Gastroesophageal sphincter (tissue), 4 donors: ENCODE measurements around the gene SLC23A2. TPM values are rescaled to one million over a fixed set of nuclear protein-coding genes. Genes with fewer than 3 reads are reported as not detected.

Experiments
- ATAC-seq: fragments of 150-250 bp; one replicate; pipeline ENCODE4 v1.9.1; 2016; ENCODE audit warnings: mild to moderate bottlenecking, moderate library complexity
- H3K27ac ChIP-seq, 4 donors: fragments of 200-600 bp; sonication (generic) in 3 of 4; 1 replicate in 3 of 4; 2 replicates in 1 of 4; pipeline ENCODE4 v1.5.1; 2016 to 2019
- H3K27me3 ChIP-seq: fragments of 200-600 bp; sonication (generic); one replicate; pipeline ENCODE4 v1.5.1; 2019
- H3K36me3 ChIP-seq, 2 donors: fragments of 200-600 bp; sonication (generic); one replicate each; pipeline ENCODE4 v1.5.1; 2019; ENCODE audit warnings: control low read depth in 1 of 2
- H3K4me1 ChIP-seq, 3 donors: fragments of 200-600 bp; sonication (generic); 1 replicate in 2 of 3; 2 replicates in 1 of 3; pipeline ENCODE4 v1.5.1; 2016 to 2019; ENCODE audit warnings: control low read depth in 2 of 3
- H3K4me3 ChIP-seq, 2 donors: fragments of 200-600 bp; sonication (generic); one replicate each; pipeline ENCODE4 v1.5.1; 2019; ENCODE audit warnings: mild to moderate bottlenecking in 1 of 2, moderate library complexity in 1 of 2
- H3K9me3 ChIP-seq, 3 donors: fragments of 200-600 bp; sonication (generic); one replicate each; pipeline ENCODE4 v1.5.1; 2017 to 2019; ENCODE audit warnings: control low read depth in 2 of 3
- EP300 ChIP-seq: sonication (generic); formaldehyde crosslinking; IDR thresholded peaks from one replicate; pipeline ENCODE4 v1.6.1; 2017; ENCODE audit warnings: antibody characterized with exemption, mild to moderate bottlenecking
- POLR2A ChIP-seq, 2 donors: fragments of 450-650 bp; IDR thresholded peaks; one replicate each; pipeline ENCODE4 v1.6.1; 2017; ENCODE audit warnings: antibody characterized with exemption in 2 of 2, mild to moderate bottlenecking in 2 of 2, moderate library complexity in 1 of 2
- POLR2AphosphoS5 ChIP-seq: sonication (generic); formaldehyde crosslinking; IDR thresholded peaks from one replicate; pipeline ENCODE4 v1.6.1; 2017; ENCODE audit warnings: antibody characterized with exemption
- WGBS, 2 donors: methylation state at CpG; one replicate each; pipeline ENCODE4 v1.1.5; 2018; ENCODE audit warnings: low coverage in 1 of 2; 5-methylcytosine and 5-hydroxymethylcytosine counted together
- total RNA-seq, 4 donors: library from RNA; depleted of rRNA; stranded (reverse); fragments of >200 nt; gene quantifications; one replicate each; pipeline ENCODE4 v1.1.0, GENCODE V29; 2016
- TF ChIP-seq, protein P1 (sequence below), 4 experiments: fragments of 200-600 bp in 2 of 4; fragments of 450-650 bp in 2 of 4; sonication (generic) in 1 of 4; IDR thresholded peaks; one replicate each; pipeline ENCODE4 v1.5.1; 2017 to 2019; ENCODE audit warnings: antibody characterized with exemption in 4 of 4, mild to moderate bottlenecking in 2 of 4, moderate library complexity in 2 of 4

Gene SLC23A2
- total RNA-seq, 4 donors from 2014 or later = 11.5 to 19.1 (median 15.1) TPM

DNA sequence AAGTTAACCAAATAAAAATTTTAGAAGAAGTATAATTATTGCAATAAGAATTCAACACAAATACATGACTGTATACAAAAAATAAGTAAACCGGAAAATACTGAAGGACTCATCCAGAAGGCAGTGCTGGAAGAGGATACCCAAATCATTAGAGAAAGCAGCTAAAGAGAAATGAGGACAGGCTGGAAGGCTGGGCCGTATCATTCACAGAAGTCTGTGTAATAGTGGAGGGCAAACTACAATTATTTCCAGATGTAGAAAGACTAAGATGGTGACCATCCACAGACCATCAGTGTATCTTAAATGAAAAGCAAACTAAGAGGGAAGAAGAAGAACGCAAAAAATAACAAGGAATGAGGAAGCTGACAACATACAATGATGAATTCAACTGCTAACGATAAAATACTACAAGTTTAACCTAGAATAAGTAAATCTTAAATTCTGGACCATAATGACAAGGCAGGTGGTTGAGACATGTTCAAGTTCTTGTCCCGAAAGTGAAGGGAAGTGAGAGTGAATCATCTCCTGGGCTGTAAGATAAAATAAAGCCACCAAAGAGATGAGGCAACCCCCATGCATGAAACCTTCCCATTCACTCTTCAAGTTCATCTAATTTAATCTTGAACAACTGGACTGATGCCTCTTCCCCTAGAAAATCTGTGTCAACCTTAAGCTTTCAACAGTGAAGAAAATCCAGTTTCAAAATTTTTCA is 71.5 kb downstream of the SLC23A2 start:
- H3K27ac ChIP-seq = no peak overlapping the region
- H3K4me1 ChIP-seq = no peaks in the 10 kb centered on the region
- H3K9me3 ChIP-seq = no peaks in the 10 kb centered on the region
- no peaks in the 10 kb centered on the region for H3K27me3 ChIP-seq
- no peak overlapping the region for H3K4me3 ChIP-seq
- peaks cover 0 to 18% of the 10 kb centered on the region in 2 donors for H3K36me3 ChIP-seq
- 84 to 98% methylated on average over 4 to 5 of the region's 5 CpGs for WGBS, 2 donors
- TF ChIP-seq POLR2A (IDR thresholded peaks at IDR 0.05) = no peak
- TF ChIP-seq, protein P1, sequence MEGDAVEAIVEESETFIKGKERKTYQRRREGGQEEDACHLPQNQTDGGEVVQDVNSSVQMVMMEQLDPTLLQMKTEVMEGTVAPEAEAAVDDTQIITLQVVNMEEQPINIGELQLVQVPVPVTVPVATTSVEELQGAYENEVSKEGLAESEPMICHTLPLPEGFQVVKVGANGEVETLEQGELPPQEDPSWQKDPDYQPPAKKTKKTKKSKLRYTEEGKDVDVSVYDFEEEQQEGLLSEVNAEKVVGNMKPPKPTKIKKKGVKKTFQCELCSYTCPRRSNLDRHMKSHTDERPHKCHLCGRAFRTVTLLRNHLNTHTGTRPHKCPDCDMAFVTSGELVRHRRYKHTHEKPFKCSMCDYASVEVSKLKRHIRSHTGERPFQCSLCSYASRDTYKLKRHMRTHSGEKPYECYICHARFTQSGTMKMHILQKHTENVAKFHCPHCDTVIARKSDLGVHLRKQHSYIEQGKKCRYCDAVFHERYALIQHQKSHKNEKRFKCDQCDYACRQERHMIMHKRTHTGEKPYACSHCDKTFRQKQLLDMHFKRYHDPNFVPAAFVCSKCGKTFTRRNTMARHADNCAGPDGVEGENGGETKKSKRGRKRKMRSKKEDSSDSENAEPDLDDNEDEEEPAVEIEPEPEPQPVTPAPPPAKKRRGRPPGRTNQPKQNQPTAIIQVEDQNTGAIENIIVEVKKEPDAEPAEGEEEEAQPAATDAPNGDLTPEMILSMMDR (IDR thresholded peaks at IDR 0.05) = no peak
- no peak for TF ChIP-seq POLR2AphosphoS5
- TF ChIP-seq EP300 = no peak
- ATAC-seq = no peak

DNA sequence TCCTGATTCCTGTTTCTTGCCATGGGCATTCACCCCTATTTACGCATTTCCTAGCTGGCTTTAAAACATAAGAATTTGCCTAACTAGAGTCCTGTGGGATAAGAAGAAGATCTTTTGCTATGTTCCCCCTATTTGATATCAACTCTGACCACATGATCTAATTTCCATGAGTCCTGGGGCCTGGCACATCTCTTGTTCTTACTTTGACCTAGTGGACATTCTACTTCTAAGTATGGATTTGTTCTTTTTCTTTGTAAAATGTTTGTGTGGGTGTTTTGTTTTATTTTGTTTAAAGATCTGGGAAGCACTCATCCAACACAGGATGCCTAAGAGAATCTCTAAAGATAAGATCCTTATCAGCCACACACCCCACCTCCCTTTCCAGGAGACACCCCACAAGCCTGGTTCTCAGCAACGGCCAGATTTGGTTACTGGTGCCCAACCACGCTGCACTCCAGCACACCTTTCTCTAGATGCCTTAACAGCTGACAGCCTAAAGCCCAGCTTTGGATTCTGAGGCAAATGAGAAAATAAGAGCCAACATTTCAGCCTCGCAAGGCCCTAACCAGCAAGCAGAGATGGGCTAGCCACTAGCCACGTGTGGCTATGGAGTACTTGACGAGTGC is 74.7 kb downstream of the SLC23A2 start:
- TF ChIP-seq, protein P1 (IDR thresholded peaks at IDR 0.05) = no peak
- TF ChIP-seq EP300 (no peak), POLR2A (IDR thresholded peaks at IDR 0.05) (no peak), POLR2AphosphoS5 (no peak)

DNA sequence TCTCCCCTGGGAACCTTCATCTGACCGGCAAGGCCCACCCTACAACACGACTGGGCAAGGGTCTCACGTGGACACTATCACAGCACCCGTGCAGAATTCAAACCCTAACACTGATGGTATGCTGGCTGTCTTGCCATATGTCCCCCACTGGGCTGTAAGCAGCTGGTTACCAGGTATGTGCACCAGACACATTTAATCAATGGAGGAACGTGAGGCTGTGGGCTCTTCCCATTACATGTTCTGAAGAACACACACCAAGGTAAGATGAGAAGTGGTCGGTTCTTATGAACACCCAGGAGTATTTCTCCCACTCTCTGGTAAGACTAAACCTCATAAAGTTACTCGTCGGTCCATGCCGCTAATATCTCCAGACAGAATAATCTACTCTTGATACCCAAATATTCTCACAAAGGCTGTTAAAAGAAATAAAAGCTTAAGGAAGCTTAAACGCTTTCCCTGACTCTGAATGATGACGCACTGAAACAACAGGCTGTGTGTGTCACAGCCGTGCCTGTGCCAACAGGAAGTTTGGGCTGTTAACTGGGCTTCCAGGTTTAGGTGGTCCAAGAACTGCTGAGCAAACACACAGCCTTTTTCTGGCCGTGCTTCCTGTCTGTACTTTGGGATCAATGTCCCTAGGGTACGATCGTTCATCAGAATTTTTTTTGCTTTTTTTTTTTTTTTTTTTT is 75.3 kb downstream of the SLC23A2 start:
- Histone ChIP-seq H3K27me3 (no peaks in the 10 kb centered on the region), H3K27ac (peak overlapping the region in 3 of 4 donors; percentile 36 to 66 (median 56)), H3K4me1 (no peaks in the 10 kb centered on the region), H3K4me3 (no peak overlapping the region), H3K36me3 (peaks cover 0 to 8% of the 10 kb centered on the region in 2 donors), H3K9me3 (no peaks in the 10 kb centered on the region)
- ATAC-seq = peak; percentile 90
- TF ChIP-seq POLR2AphosphoS5 (peak; percentile 10), EP300 (no peak), POLR2A (IDR thresholded peaks at IDR 0.05) (no peak)
- TF ChIP-seq, protein P1 (IDR thresholded peaks at IDR 0.05) = no peak
- 46 to 52% methylated on average over 9 to 11 of the region's 15 CpGs for WGBS, 2 donors

More for the DNA sequence above, 74.7 kb downstream of the SLC23A2 start:
- H3K4me1 ChIP-seq = no peaks in the 10 kb centered on the region
- H3K9me3 ChIP-seq = no peaks in the 10 kb centered on the region
- 77 to 81% methylated on average over 3 to 6 of the region's 6 CpGs for WGBS, 2 donors
- H3K4me3 ChIP-seq = no peak overlapping the region
- H3K36me3 ChIP-seq = peaks cover 0 to 10% of the 10 kb centered on the region in 2 donors
- peak; percentile 26 for ATAC-seq
- peak overlapping the region in 3 of 4 donors; percentile 36 to 66 (median 46) for H3K27ac ChIP-seq
- no peaks in the 10 kb centered on the region for H3K27me3 ChIP-seq

DNA sequence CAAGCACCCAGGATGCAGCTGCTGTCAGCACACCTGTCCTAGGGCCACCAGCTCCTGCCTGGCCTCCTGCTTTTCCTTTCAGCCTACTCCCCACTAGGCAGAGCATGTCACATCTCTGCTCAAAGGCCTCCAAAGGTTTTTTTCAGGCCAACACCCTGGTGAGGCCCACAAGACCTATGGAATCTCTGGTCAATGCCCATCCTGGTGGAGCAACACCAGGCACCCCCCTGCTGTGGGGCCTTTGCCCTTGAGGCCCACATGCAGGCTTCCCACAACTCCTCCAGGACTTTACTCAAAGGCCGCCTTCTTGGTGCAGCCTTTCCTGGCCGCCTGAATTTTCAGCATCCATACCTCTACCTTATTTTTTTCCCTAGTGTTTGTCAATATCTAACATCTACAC is 76.9 kb downstream of the SLC23A2 start:
- WGBS, 2 donors = 100% methylated on average over 2 of the region's 2 CpGs; no CpG with 5 or more reads in 1 of the 2 donors
- no peak for ATAC-seq

More for the DNA sequence above, 76.9 kb downstream of the SLC23A2 start:
- Histone ChIP-seq H3K4me1 (peaks cover 0 to under 1% (median 0%) of the 10 kb centered on the region in 3 donors), H3K27ac (no peak overlapping the region), H3K27me3 (no peaks in the 10 kb centered on the region), H3K4me3 (no peak overlapping the region), H3K9me3 (no peaks in the 10 kb centered on the region), H3K36me3 (peaks cover 0 to 8% of the 10 kb centered on the region in 2 donors)
- TF ChIP-seq EP300 (no peak), POLR2AphosphoS5 (no peak), POLR2A (IDR thresholded peaks at IDR 0.05) (no peak)
- TF ChIP-seq, protein P1 (IDR thresholded peaks at IDR 0.05) = no peak
